ENCODE data around the gene CSTF2T. TPM values are rescaled to one million over a fixed set of nuclear protein-coding genes. Genes with fewer than 3 reads are reported as not detected.

The CSTF2T gene, protein sequence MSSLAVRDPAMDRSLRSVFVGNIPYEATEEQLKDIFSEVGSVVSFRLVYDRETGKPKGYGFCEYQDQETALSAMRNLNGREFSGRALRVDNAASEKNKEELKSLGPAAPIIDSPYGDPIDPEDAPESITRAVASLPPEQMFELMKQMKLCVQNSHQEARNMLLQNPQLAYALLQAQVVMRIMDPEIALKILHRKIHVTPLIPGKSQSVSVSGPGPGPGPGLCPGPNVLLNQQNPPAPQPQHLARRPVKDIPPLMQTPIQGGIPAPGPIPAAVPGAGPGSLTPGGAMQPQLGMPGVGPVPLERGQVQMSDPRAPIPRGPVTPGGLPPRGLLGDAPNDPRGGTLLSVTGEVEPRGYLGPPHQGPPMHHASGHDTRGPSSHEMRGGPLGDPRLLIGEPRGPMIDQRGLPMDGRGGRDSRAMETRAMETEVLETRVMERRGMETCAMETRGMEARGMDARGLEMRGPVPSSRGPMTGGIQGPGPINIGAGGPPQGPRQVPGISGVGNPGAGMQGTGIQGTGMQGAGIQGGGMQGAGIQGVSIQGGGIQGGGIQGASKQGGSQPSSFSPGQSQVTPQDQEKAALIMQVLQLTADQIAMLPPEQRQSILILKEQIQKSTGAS
- 10 to 100 TPM; 16.9 to 33.7 (median 23.4) TPM for total RNA-seq

GRCh38 chr10:51699475-51700227, at the start of gene CSTF2T:
TSS of gene CSTF2T (minus strand) at chr10:51699595. CDS start at chr10:51699549, 46 bp downstream.
- TF ChIP-seq, protein P1, sequence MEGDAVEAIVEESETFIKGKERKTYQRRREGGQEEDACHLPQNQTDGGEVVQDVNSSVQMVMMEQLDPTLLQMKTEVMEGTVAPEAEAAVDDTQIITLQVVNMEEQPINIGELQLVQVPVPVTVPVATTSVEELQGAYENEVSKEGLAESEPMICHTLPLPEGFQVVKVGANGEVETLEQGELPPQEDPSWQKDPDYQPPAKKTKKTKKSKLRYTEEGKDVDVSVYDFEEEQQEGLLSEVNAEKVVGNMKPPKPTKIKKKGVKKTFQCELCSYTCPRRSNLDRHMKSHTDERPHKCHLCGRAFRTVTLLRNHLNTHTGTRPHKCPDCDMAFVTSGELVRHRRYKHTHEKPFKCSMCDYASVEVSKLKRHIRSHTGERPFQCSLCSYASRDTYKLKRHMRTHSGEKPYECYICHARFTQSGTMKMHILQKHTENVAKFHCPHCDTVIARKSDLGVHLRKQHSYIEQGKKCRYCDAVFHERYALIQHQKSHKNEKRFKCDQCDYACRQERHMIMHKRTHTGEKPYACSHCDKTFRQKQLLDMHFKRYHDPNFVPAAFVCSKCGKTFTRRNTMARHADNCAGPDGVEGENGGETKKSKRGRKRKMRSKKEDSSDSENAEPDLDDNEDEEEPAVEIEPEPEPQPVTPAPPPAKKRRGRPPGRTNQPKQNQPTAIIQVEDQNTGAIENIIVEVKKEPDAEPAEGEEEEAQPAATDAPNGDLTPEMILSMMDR (IDR thresholded peaks at IDR 0.05): no peak
- ATAC-seq (ENCODE audit: low FRiP score) (peak; percentile 87), DNase-seq (ENCODE audit: low spot score) (peak; percentile 67)

DNA sequence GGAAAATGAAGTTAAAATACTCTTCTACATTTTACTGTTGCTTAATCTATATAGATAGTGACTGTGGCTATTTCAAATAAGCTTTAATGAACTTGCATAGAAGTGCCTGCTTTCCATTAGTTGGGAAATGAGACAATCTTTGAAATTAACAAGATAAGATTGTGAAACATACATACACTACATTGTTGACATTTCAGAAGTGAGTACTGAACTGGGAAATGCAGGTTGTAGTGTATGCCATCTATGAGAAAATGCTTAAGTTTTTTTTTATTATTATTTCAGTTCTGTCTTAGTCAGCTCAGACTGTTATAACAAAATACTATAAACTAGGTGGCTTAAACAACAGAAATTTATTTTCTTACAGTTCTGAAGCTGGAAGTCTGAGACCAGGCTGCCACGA, 49.6 kb upstream of the CSTF2T start:
- no peak for ATAC-seq (ENCODE audit: low FRiP score)

DNA sequence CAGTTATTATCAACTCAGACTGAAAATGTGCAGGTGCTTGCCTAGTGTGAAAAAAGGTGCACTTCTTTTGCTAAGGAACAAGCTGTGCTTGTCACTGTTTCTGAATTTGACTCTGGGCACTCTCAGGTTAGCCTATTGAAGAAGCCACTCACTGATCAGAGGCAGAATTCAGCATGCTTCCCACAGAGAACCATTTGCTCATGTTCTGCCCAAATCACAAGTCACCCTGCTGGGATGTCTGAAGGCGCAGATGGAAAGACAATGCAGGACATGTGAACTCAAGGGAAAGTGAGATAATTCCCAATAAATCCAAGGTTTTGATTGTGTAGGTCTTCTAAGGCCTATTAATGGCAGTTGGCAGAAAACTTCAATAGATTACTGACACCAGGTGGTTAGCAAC, 47.8 kb upstream of the CSTF2T start:
- DNase-seq (ENCODE audit: low spot score) (no peak), ATAC-seq (ENCODE audit: low FRiP score) (no peak)
- TF ChIP-seq, protein P1 (IDR thresholded peaks at IDR 0.05): no peak

More for the DNA sequence above, 49.6 kb upstream of the CSTF2T start:
- no peak for DNase-seq (ENCODE audit: low spot score)
- TF ChIP-seq, protein P1 (IDR thresholded peaks at IDR 0.05): no peak

DNA sequence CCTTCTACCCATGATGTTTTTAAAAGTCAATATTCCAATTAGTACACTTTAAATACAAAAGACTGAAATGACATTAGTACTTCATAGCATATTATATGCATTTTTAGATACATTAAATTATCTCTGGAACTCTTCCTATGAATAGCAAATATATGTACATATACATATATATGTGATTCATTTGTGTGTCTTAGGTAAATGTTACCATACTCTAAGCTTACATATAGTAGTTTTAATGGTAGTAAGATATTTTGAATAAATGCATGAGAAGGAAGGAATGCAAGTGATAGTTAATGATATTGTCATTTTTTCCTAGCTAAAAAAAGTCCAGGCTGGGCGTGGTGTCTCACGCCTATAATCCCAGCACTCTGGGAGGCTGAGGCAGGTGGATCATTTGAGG, 46.0 kb upstream of the CSTF2T start:
- DNase-seq (ENCODE audit: low spot score): no peak

DNA sequence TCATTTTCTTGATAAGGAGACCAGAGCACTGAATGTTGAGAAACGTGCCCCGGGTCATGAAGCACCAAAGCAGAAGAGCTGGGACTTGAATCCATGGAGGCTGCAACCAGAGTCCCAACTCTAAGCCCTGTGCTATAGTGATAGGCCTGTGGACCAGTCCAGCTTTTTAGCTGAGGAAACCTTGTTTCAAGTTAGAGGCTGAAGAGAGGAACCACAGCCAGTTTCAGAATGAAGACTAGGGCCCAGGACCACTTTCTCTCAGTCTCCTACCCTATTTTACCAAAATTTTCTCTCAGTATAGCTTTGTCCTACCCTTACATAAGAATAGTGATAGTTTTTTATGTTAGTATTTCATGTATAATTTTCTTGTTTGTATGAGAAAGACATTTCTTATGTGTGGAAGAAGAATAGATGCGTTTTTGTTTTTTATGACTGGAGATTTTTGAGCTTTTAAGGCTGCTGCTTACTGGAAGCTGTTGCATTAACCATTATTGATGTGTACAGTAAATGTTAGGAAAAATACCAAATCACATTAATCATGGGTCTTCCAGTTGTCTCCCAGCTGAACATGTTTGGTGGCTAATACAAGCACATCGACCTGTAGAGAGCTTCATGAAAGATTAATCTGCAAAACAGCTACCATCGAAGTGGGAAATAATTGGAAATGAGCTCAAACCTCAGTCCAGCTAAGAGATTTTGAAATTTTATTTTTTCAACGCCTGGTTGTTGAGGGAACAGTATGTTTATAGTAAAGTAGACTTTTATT, 45.0 kb upstream of the CSTF2T start:
- ATAC-seq (ENCODE audit: low FRiP score): no peak
- TF ChIP-seq, protein P1 (IDR thresholded peaks at IDR 0.05): no peak

More for the DNA sequence above, 46.0 kb upstream of the CSTF2T start:
- TF ChIP-seq, protein P1 (IDR thresholded peaks at IDR 0.05): no peak
- ATAC-seq (ENCODE audit: low FRiP score): no peak

DNA sequence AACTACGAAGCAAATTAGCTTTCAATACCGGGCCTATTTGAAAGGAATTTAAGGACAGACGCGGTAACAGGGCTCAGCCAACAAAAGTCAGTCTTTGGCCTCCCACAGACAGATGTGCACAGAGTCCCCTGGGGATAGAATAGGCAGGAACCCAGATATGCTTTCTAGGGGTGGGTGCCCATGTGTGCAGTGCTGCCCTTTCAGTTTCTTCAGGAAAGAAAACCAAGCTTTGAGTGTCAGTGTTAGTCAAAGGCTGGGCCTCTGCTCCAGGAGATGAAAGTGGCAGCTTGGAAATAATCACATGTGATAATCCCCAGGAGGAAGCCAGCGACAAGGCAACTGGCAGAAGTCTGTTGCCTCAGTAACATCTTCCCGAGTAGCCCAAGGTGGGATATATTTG, 43.8 kb upstream of the CSTF2T start:
- DNase-seq (ENCODE audit: low spot score) (no peak), ATAC-seq (ENCODE audit: low FRiP score) (no peak)
- TF ChIP-seq, protein P1 (IDR thresholded peaks at IDR 0.05): no peak

More for the DNA sequence above, 45.0 kb upstream of the CSTF2T start:
- DNase-seq (ENCODE audit: low spot score): no peak

All from omental fat pad (tissue), 4 donors.